GM19467 (cell line): Measurements from ENCODE around the gene AP5S1.
A peak's percentile ranks its signal among the peaks of the same experiment; 100 is the strongest.
"Not testable (repeated sequence)": the region's sequence is repeated elsewhere in the genome, so short reads cannot be mapped to it uniquely, and the experiment has no call there.

ENCODE experiments used
- ATAC-seq: cut with Tn5 transposase; IDR thresholded peaks from one replicate; pipeline ENCODE4 v1.9.1; 2021; ENCODE audit warnings: mild to moderate bottlenecking, moderate library complexity; ENCODE audit not compliant: unreplicated experiment

AP5S1 gene

GRCh38 chr20:3842348-3842930, 22.1 kb downstream of the AP5S1 start:
- no peak for ATAC-seq

- no peak for ATAC-seq
Measured at GRCh38 chr20:3843490-3843889, 23.1 kb downstream of the AP5S1 start.

GRCh38 chr20:3843990-3844619, 23.8 kb downstream of the AP5S1 start:
- ATAC-seq = not testable (repeated sequence)

GRCh38 chr20:3846378-3846739, 26.0 kb downstream of the AP5S1 start:
- no peak for ATAC-seq

GRCh38 chr20:3846740-3847428, 26.5 kb downstream of the AP5S1 start, which contains the start of gene MAVS:
Gene MAVS (plus strand): TSS chr20:3846834. CDS start chr20:3854625, 7,791 bp downstream.
- peak; percentile 90 for ATAC-seq

GRCh38 chr20:3847429-3847940, 27.1 kb downstream of the AP5S1 start:
- no peak for ATAC-seq

- ATAC-seq = no peak
Measured at GRCh38 chr20:3848565-3848964, 28.2 kb downstream of the AP5S1 start.

GRCh38 chr20:3854462-3854871, 34.1 kb downstream of the AP5S1 start:
- ATAC-seq = no peak

- ATAC-seq = no peak
Measured at GRCh38 chr20:3857405-3857804, 37.1 kb downstream of the AP5S1 start.

GRCh38 chr20:3858689-3859088, 38.3 kb downstream of the AP5S1 start:
- no peak for ATAC-seq

- ATAC-seq = no peak
Measured at GRCh38 chr20:3861191-3861590, 40.8 kb downstream of the AP5S1 start.

GRCh38 chr20:3862333-3862732, 42.0 kb downstream of the AP5S1 start:
- no peak for ATAC-seq

GRCh38 chr20:3863317-3863716, 43.0 kb downstream of the AP5S1 start:
- no peak for ATAC-seq

GRCh38 chr20:3864518-3864917, 44.2 kb downstream of the AP5S1 start:
- ATAC-seq = no peak

GRCh38 chr20:3865152-3865886, 45.0 kb downstream of the AP5S1 start:
- no peak for ATAC-seq

- no peak for ATAC-seq
Measured at GRCh38 chr20:3865887-3866407, 45.6 kb downstream of the AP5S1 start.

GRCh38 chr20:3866464-3866863, 46.1 kb downstream of the AP5S1 start:
- ATAC-seq = no peak

GRCh38 chr20:3867802-3868201, 47.5 kb downstream of the AP5S1 start:
- no peak for ATAC-seq

- ATAC-seq = no peak
Measured at GRCh38 chr20:3869839-3870634, 49.7 kb downstream of the AP5S1 start.

- no peak for ATAC-seq
Measured at GRCh38 chr20:3871550-3872265, 51.4 kb downstream of the AP5S1 start.
